K562 (cell line): ENCODE data around the gene CDC14A.
"Not testable (repeated sequence)": the region's sequence is repeated elsewhere in the genome, so short reads cannot be mapped to it uniquely, and the experiment has no call there.

Experiments used
- CBX8 ChIP-seq: fragments of 200-600 bp; sonication (generic); IDR thresholded peaks from 2 replicates; pipeline ENCODE4 v1.6.1; 2012; ENCODE audit warnings: borderline replicate concordance, mixed run types, low read depth, mild to moderate bottlenecking, moderate library complexity, mixed read lengths, low read length, control low read depth, inconsistent platforms; ENCODE audit not compliant: poor library complexity, severe bottlenecking; ENCODE audit errors: extremely low read depth
- EP300 ChIP-seq: IDR thresholded peaks from 2 replicates; pipeline ENCODE4 v1.6.1; 2012; ENCODE audit warnings: low read length, improper control_type of control experiment
- MAFK ChIP-seq: IDR thresholded peaks from 2 replicates; pipeline ENCODE4 v1.6.1; 2011; ENCODE audit warnings: low read length, improper control_type of control experiment
- NCOA1 ChIP-seq: fragments of 450-650 bp; IDR thresholded peaks from 2 replicates; pipeline ENCODE4 v1.6.1; 2016; ENCODE audit warnings: low read depth
- RAD21 ChIP-seq, 2 experiments: fragments of 250-450 bp in 1 of 2; fragments of 450-650 bp in 1 of 2; sonication (Bioruptor Pico) in 1 of 2; formaldehyde crosslinking in 1 of 2; IDR thresholded peaks in 1 of 2; conservative IDR thresholded peaks in 1 of 2; 2 replicates each; pipeline versions ENCODE4 v1.4.0 to v1.8.0; 2020 to 2022; ENCODE audit warnings: mild to moderate bottlenecking in 2 of 2, moderate library complexity in 1 of 2
- RFX7 ChIP-seq: fragments of 250-450 bp; sonication (Bioruptor Pico); IDR thresholded peaks from 2 replicates; pipeline ENCODE4 v1.5.1; 2021; ENCODE audit warnings: mild to moderate bottlenecking
- SP2 ChIP-seq: IDR thresholded peaks from 2 replicates; pipeline ENCODE4 v1.6.1; 2011; ENCODE audit warnings: mild to moderate bottlenecking, low read depth, low read length, moderate library complexity; ENCODE audit not compliant: poor library complexity, severe bottlenecking; ENCODE audit errors: extremely low read depth
- TCF3 ChIP-seq: sonication (generic); formaldehyde crosslinking; IDR thresholded peaks from 2 replicates; pipeline ENCODE4 v1.4.0; 2020; ENCODE audit warnings: mild to moderate bottlenecking, missing genetic modification reagents
- TCF7L2 ChIP-seq: fragments of 150-350 bp; IDR thresholded peaks from 2 replicates; pipeline ENCODE4 v1.6.1; 2016; ENCODE audit warnings: low read depth, mild to moderate bottlenecking, low read length, moderate library complexity
- ZNF121 ChIP-seq: sonication (generic); formaldehyde crosslinking; conservative IDR thresholded peaks from 2 replicates; pipeline ENCODE4 v1.8.0; 2022; ENCODE audit warnings: missing genetic modification reagents
- ZNF124 ChIP-seq: sonication (generic); formaldehyde crosslinking; IDR thresholded peaks from 2 replicates; pipeline ENCODE4 v1.8.1; 2022; ENCODE audit warnings: missing genetic modification reagents
- ZNF24 ChIP-seq: fragments of 450-650 bp; IDR thresholded peaks from 2 replicates; pipeline ENCODE4 v1.6.1; 2016
- TF ChIP-seq, protein P1 (sequence below): sonication (generic); formaldehyde crosslinking; IDR thresholded peaks from 2 replicates; pipeline ENCODE4 v1.9.0; 2022; ENCODE audit warnings: mild to moderate bottlenecking, missing genetic modification reagents
- TF ChIP-seq, protein P2 (sequence below), 3 experiments: IDR thresholded peaks in 2 of 3; conservative IDR thresholded peaks in 1 of 3; 2 replicates each; pipeline ENCODE4 v1.5.1; 2011 to 2012; ENCODE audit warnings: low read length in 3 of 3, mild to moderate bottlenecking in 3 of 3, control low read depth in 2 of 3, improper control_type of control experiment in 1 of 3, inconsistent platforms in 1 of 3, low read depth in 1 of 3, mixed read lengths in 1 of 3, moderate library complexity in 1 of 3; ENCODE audit not compliant: insufficient read depth in 2 of 3

DNA sequence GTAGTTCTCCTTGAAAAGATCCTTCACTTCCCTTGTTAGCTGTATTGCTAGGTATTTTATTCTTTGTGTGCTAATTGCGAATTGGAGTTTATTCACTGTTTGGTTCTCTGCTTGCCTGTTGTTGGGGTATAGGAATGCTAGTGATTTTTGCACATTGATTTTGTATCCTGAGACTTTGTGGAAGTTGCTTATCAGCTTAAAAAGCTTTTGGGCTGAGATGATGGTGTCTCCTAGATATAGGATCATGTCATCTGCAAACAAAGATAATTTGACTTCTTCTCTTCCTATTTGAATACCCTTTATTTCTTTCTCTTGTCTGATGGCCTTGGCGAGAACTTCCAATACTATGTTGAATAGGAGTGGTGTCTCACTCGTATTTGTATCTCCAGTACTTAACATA lies 55.1 kb downstream of the CDC14A start:
- TF ChIP-seq ZNF124; SP2; ZNF121 (CRISPR knock-in tag); ZNF24; CBX8; EP300; MAFK; RFX7 (CRISPR knock-in tag); TCF7L2; RAD21 (CRISPR knock-in tag; conservative IDR thresholded peaks at IDR 0.05 in 1 of 2, IDR thresholded peaks at IDR 0.05 in 1 of 2); NCOA1: not testable (repeated sequence)
- TF ChIP-seq, protein P1, sequence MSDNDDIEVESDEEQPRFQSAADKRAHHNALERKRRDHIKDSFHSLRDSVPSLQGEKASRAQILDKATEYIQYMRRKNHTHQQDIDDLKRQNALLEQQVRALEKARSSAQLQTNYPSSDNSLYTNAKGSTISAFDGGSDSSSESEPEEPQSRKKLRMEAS (CRISPR knock-in tag), result not testable (repeated sequence)
- peak; percentile 77 for TF ChIP-seq TCF3 (CRISPR knock-in tag)
- TF ChIP-seq, protein P2, sequence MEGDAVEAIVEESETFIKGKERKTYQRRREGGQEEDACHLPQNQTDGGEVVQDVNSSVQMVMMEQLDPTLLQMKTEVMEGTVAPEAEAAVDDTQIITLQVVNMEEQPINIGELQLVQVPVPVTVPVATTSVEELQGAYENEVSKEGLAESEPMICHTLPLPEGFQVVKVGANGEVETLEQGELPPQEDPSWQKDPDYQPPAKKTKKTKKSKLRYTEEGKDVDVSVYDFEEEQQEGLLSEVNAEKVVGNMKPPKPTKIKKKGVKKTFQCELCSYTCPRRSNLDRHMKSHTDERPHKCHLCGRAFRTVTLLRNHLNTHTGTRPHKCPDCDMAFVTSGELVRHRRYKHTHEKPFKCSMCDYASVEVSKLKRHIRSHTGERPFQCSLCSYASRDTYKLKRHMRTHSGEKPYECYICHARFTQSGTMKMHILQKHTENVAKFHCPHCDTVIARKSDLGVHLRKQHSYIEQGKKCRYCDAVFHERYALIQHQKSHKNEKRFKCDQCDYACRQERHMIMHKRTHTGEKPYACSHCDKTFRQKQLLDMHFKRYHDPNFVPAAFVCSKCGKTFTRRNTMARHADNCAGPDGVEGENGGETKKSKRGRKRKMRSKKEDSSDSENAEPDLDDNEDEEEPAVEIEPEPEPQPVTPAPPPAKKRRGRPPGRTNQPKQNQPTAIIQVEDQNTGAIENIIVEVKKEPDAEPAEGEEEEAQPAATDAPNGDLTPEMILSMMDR (IDR thresholded peaks at IDR 0.05 in 2 of 3, conservative IDR thresholded peaks at IDR 0.05 in 1 of 3; ENCODE audit: insufficient read depth in 2 of 3, low read depth in 1 of 3, low read length in 3 of 3), result not testable (repeated sequence)
